HG02610 (cell line): ENCODE measurements around the gene TERC.
A peak's percentile ranks its signal among the peaks of the same experiment; 100 is the strongest.
"Not testable (repeated sequence)": the region's sequence is repeated elsewhere in the genome, so short reads cannot be mapped to it uniquely, and the experiment has no call there.

Source experiments
- ATAC-seq: cut with Tn5 transposase; IDR thresholded peaks from one replicate; pipeline ENCODE4 v1.9.1; 2021; ENCODE audit warnings: mild to moderate bottlenecking, moderate library complexity; ENCODE audit not compliant: unreplicated experiment

The TERC gene

DNA sequence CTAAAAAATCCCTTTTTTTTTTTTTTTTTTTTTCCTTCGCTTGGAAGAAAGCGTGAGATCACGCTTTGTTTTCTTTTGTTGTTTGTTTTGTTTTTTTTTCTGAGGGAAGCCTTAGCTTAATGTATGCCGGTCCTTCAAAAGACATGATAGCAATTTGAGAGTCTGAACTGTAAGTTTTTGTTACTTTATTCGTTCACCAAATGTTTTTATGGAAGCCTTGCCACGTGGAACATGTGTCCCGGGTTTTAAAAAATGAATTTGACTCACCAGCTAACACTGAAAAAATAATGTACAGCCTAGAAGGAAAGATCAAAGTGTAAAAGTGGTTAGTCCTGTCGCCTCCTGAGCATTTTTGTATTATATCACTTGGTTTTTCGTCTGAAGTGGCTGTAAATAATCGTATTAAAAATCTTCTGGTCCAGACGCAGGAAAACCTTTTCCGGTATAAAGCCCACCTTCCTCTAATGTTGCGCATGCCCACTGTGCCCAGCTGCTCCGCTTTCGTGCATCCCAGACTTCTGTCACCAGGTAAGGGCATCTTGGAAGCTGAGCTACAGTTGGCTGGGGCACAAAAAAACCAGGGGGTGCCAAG lies 7.5 kb upstream of the TERC start:
- ATAC-seq = peak; percentile 17

DNA sequence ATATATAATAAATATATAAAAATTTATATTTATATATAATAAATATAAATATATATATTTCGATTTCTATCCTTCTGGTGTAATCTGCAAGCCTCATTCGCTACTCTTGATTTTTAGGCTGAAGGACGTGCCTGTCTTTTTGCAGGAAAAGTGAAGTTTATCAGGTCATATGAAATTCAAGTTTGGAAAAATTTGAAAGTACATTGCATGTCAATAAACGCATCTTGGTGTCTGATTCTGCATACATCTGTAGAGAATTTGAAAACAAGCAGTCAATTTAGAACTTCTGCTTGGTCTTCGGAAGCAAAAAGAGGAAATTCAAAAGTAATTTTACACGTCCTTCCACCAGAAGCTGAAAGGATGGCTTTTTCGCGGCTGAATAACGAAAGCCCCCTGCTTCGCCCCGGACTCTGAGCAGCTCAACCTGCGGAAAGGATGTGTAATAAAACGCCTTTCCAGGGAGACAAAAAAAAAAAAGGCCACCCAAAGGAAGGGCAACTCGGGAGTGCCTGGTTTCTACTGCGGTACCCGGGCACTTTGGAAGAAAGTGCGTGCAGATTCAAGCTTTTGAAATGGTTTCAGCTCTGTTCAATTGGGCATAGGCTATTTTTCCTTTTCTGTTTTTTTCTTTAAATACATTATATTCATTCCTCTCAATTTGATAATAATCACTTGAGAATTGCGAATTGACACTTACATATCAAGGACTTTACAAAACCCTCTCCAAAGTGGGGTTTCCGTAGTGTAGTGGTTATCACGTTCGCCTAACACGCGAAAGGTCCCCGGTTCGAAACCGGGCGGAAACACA lies 6.8 kb upstream of the TERC start:
- ATAC-seq = peak; percentile 9

DNA sequence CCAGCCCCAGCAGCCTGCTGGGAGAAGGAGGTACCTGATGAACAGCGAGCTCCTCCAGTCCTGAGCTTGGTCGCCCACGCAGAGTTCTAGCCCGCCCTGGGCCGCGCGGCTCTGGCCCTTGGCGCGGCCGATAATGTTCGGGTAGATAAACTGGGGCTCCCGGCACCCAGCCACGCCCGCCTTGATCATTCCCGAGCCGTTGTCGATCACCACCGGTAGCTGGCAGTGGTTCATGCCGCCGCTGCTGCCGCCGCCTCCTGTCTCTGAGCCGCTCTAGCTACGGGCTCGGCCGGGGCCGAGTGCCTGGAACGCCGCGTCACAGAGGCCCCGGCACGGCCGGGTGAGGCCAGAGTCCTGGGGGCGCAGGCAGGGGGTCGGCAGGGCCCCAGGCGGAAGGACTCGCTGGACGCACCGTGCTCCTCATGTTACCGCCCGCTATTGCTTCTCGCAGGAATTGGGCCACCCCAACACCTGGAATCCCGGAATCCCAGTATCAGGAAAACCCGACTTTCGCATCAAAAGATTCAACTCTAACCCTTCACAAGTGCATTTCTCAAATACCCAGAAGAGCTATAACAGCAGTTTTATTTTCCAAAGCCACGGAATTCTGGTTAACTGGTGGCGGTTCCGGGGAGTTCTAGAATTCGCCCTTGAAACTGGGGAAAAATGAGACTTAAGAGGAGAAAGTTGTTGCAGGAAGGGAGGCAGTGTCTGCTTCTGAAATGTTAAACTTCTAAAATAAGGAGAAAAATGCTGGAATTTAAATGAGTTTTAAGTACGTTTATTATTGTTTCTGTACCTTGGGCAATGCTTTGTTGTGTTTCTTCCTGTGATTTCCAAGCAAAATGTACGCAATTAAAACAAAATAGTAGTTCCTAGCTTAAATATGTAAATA lies 4.7 kb upstream of the TERC start, which contains the start of gene ACTRT3:
TSS of gene ACTRT3 (minus strand) at position 275 of the 895 bp plus-strand sequence. CDS start at position 234, 41 bp downstream.
- peak; percentile 28 for ATAC-seq

DNA sequence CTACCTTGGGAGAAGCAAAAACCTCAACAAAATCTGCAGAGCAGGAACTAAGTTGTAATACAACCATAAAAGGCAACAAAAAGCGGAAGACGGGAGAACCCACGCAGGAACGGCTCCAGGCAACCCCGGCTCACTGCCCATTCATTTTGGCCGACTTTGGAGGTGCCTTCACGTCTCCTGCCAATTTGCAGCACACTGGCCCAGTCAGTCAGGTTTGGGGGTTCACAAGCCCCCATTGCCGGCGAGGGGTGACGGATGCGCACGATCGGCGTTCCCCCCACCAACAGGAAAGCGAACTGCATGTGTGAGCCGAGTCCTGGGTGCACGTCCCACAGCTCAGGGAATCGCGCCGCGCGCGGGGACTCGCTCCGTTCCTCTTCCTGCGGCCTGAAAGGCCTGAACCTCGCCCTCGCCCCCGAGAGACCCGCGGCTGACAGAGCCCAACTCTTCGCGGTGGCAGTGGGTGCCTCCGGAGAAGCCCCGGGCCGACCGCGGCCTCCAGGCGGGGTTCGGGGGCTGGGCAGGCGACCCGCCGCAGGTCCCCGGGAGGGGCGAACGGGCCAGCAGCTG lies 463 bp downstream of the TERC start:
- ATAC-seq = peak; percentile 29

DNA sequence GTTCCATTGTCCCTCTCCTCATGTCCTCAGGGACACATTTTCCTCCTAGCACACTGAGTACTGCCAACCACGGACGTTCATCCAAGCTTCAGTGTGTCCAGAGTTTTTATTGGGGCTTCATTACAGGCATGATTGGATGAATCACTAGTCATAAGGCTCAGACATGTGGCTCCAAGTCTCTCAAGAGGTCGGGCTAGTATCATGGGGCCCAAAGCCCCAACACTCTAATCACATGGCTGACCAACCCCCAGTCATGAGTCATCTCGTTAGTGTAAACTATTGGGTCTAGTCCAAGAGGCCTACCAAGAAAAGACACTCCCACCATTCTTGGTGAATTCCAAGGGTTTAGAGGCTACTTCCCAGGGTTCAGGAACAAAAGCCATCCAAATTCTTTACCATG lies 4.4 kb downstream of the TERC start:
- no peak for ATAC-seq

DNA sequence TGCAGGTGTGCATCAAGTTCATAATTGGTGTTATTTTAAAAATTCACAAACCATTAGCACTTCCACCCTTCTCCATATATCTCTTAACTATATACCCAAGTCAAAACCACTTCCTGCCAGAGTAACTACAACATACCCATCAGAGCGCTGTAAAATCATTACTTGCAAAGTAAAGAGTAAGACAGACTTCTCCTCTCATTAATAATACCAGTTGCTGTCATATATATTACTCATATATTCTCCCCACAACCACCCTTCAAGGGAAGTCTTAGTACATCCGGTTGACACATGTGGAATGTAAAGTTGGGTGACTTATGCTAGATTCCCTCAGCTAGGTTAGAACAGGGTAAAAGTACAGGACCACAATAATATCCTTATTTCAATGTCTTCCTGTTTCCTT lies 5.6 kb downstream of the TERC start:
- peak; percentile 74 for ATAC-seq

DNA sequence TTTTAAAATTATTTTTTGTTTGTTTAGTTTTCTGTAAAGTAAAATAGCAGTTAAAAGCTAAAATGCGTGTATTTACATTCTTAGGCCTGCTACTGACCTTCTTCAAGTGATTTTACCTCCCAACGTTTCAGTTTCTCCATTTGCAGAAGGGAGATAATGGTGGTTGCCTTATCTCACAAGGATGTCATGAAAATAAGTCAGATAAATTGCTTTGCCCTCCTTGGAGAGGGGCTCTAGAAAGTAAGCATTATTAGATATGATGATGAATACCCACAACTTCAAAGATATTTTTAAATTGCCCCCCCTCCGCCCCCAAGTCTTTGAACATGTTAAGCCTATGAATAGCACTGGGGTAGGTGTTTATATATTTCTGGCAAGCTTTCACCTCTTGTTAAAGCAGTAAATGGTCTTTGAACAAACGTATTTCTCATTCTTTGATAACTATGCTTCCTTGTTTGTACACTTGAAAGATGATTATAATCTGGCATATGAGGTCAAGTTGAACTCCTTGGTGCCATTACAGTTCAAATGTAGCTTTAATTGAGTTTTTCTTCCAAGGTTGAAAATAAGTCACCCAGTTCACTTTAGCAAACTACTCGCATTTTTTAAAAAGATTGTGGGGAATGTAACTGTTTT lies 6.4 kb downstream of the TERC start:
- no peak for ATAC-seq

DNA sequence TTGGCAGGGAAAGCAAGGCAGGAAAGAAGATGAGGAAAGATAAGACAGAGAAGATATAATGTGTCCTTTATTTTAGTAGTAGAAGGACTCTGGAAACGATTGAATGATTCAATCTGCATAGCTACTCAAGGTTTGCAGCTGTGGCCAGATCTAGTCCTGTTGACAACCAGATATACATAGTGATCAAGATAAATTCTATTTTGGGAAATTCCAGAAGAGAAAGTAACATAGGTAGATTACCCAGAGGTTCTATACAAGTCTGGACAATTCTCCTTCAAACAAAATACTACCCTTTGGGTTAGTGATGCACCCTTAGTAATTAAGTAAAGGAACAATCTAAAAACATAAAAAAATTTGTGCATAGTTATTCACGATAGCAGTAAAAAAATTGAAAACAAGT lies 9.4 kb downstream of the TERC start:
- no peak for ATAC-seq

DNA sequence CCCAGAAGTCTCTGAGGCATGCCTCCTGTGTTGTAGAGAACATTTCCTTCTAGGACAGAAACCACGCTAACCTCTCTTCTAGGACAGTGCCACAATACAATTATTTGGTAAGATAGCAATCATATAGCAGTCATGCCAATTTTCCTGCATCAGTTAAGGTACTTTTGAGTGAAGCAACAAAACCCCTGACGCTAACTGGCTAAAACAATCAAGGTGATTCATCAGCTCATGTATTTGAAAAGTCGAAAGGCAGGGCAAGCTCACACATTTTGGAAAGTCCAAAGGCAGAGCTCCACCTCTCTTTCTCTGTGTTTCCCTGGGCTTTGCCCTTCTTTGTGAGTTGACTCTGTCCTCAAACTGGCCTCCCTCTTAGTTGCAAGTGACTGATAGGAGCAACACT lies 10.1 kb downstream of the TERC start:
- no peak for ATAC-seq

DNA sequence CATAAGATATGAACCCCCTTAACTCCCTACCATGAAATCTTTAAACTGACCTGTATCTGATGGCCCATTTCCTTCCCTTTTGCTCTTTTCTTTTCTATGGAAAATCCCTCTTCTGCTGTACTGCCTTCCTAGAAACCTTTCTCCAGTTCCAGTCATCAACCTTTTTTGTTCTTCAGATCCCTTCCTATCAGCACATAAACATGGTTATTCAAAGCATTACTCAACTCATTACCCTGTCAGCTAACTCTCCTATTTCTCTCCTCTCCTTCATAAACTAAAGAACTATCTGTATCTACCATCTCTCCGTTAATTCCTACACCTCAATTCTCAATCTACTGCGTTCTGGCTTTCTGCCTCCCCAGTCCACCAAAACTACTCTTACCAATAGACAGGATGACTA lies 13.0 kb downstream of the TERC start:
- no peak for ATAC-seq

DNA sequence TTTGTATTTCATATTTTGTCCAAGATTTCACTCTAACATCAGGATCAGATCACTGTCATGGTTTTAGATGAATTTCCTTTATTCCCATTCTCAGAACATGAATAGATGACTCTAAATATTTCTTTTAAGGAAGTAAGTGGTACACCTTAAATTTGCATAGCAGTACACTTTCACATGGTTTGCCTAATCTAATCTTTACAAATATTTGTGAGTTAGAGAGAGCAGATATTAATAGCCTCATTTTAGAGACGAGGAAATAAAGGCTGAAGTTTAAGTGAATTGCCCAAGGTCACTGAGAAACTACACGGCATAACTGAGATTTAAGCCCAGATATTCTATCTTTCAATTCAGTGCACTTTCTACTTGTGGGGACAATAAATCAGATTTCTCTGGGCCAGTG lies 14.2 kb downstream of the TERC start:
- ATAC-seq = no peak

DNA sequence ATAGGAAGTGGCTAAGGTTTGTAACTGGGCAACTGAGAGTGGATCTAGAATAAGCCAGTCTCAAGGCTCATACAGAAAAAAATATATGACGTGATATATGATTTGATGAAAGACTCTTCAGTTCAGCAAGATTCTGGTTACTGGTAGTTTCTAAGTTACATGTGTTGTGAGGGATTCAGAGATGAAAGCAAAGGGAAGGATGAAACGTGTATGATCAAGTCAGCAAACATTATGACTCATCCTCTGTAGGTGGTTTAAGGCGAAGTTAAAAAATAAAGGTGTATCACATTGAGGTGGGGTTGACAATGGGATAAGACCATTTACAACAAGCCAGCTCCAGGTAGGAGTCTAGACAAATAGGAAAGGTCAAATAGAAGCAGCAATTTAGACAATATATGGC lies 16.2 kb downstream of the TERC start:
- ATAC-seq = no peak

DNA sequence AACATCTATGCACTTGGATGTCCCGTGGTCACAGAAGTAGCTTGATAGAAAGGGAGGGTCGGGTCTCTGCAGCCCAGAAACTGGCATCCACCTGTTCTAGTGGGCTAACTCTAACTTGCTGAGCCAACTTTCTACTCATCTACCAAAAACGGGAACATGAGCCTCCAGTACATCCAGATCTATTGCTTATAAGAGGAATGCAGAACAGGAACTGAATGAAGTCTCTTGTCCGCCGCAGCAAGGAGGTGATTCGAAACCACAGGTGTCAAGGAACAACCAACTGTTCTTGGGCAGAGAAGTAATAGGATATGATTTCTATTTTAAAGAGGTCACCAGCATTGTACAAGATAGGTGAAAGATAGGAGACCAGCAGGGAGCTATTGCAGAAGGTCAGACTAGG lies 17.9 kb downstream of the TERC start:
- no peak for ATAC-seq

DNA sequence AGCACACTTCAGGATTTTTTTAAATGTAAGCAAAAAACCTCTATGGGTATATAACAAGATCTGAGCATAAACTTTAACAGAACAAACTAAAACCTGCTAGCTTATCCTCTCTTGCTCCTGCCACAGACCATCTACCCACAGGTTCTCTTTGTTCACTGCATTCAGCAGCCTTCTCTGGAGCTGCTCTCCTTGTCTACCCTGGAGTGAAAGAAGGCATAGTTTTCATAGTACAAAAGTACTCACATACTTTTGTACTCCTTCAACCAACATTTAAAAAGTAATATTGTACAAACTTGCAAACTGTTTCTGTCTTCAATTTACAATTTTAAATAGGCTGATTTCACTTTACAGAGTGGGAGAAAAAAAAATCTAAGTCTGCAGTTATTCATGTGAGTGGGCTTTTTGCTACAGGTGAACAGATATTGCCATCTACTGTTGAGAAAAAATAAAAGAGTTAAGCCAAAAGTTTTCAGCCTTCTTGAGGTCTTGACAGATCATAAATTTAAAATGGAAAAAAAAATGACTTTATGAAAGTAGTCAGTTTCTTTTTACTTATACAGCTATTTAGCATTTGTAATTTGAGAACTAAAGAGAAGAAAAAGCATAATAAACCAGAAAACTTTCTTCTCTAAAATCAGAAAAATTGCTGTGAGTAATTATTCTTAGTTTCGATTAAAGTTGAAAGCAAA lies 20.4 kb downstream of the TERC start:
- ATAC-seq = no peak

DNA sequence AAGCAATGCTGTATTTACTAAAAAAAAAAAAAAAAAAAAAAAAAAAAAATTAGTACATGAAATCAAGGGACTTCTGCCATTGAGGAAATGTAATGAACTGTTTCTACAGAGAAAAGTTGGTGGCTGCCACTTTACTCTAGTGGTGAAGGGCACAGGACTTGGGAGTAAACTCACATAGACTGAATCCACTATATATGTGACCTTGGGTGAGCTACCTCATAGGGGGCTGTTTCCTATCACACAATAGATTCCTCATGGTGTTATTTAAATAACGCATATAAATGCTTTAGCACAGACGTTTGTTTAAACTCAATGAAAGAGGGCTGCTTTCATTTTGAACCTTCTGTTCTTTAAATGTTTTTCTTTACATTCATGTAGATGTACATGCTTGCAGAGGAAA lies 25.8 kb downstream of the TERC start:
- no peak for ATAC-seq

DNA sequence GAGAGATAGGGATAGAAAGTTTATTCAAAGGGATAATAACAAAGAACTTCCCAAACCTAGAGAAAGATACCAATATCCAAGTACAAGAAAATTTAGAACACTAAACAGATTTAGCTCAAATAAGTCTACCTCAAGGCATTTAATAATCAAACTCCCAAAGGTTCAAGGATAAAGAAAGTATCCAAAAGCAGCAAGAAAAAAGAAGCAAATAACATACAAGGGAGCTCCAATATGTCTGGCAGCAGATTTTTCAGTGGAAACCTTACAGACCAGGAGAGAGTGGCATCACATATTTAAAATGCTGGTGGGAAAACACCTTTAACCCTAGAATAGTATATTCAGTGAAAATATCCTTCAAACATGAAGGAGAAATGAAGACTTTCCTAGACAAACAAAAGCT lies 33.0 kb downstream of the TERC start:
- not testable (repeated sequence) for ATAC-seq

DNA sequence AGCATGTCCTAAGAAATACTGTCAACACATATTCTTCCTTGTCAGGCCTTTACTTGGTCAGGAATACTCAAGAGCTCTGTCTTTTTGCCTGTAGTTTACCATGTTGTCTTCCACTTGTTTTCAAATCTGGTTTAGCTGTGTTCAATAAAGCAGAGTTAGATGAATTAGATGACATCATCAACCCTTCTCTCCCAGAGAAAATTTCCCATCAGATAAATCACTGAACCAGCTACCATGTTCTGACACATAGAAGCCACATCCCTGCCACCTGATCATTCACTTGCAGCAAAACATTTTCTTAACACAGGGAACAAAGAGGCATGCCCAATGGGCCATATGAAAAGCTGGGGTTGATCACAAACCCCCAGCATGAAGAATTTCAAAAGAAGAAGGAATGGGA lies 42.1 kb downstream of the TERC start:
- no peak for ATAC-seq

DNA sequence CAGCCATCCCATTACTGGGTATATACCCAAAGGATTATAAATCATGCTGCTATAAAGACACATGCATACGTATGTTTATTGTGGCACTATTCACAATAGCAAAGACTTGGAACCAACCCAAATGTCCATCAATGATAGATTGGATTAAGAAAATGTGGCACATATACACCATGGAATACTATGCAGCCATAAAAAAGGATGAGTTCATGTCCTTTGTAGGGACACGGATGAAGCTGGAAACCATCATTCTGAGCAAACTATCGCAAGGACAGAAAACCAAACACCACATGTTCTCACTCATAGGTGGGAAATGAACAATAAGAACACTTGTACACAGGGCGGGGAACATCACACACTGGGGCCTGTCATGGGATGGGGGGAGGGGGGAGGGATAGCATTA lies 46.4 kb downstream of the TERC start:
- ATAC-seq = not testable (repeated sequence)
